H1 (cell line): Measurements from ENCODE around the gene GMPPA. TPM values are rescaled to one million over a fixed set of nuclear protein-coding genes. Genes with fewer than 3 reads are reported as not detected.

Source experiments
- CTCF ChIA-PET: fragments of 300-600 bp; sonication (Branson Sonifier 250); formaldehyde crosslinking; loops from one replicate; lab custom pipeline; 2021; ENCODE audit not compliant: partially characterized antibody; lab: Charles Lee
- POLR2A ChIA-PET: fragments of 300-600 bp; sonication (Branson Sonifier 250); formaldehyde crosslinking; loops from one replicate; lab custom pipeline; 2021; ENCODE audit warnings: inconsistent platforms; ENCODE audit not compliant: partially characterized antibody; lab: Charles Lee
- DNase-seq, 2 experiments: peaks; one replicate each; pipeline versions ENCODE4 v3.0.0 to v3.0.0-alpha.2; 2010 to 2022; ENCODE audit warnings: low spot score in 2 of 2, low read depth in 1 of 2, mixed read lengths in 1 of 2
- FAIRE-seq: peaks from 2 replicates; lab custom pipeline; 2011; peaks lifted over from hg19 to GRCh38; lab: Jason Lieb, UNC
- H2AFZ ChIP-seq: 2 replicates; pipeline ENCODE4 v1.8.1; 2012; ENCODE audit warnings: low read length, inconsistent platforms
- H2AK5ac ChIP-seq: 2 replicates; pipeline ENCODE4 v1.6.1; 2013; ENCODE audit warnings: low read depth, low read length
- H2BK120ac ChIP-seq: replicated peaks from 2 replicates; pipeline ENCODE3; 2013; ENCODE audit warnings: low read depth, low read length, inconsistent platforms
- H2BK12ac ChIP-seq: 2 replicates; pipeline ENCODE4 v1.6.1; 2013; ENCODE audit warnings: low read depth, low read length
- H2BK15ac ChIP-seq: 2 replicates; pipeline ENCODE4 v1.6.1; 2013; ENCODE audit warnings: low read length
- H2BK20ac ChIP-seq: 2 replicates; pipeline ENCODE4 v1.6.1; 2013; ENCODE audit warnings: low read length
- H2BK5ac ChIP-seq: 2 replicates; pipeline ENCODE4 v1.6.1; 2013; ENCODE audit warnings: low read depth, low read length
- H3K14ac ChIP-seq: 2 replicates; pipeline ENCODE4 v1.6.1; 2013; ENCODE audit warnings: inconsistent platforms; ENCODE audit not compliant: insufficient read length
- H3K18ac ChIP-seq: 2 replicates; pipeline ENCODE4 v1.6.1; 2013; ENCODE audit warnings: low read length; ENCODE audit errors: extremely low read depth
- H3K23ac ChIP-seq: 2 replicates; pipeline ENCODE4 v1.6.1; 2013; ENCODE audit warnings: inconsistent platforms; ENCODE audit not compliant: insufficient read length
- H3K23me2 ChIP-seq: 2 replicates; pipeline ENCODE4 v1.6.1; 2013; ENCODE audit warnings: low read depth, low read length
- H3K27ac ChIP-seq: 2 replicates; pipeline ENCODE4 v1.6.1; 2011; ENCODE audit warnings: low read depth, low read length, inconsistent platforms
- H3K27me3 ChIP-seq, 4 experiments: replicated peaks in 1 of 4; 1 replicate in 1 of 4; 2 replicates in 3 of 4; pipeline versions ENCODE4 v1.6.1 to v1.8.1; 2011 to 2013; ENCODE audit warnings: low read length in 3 of 4, mild to moderate bottlenecking in 3 of 4, inconsistent platforms in 2 of 4, mixed read lengths in 2 of 4, moderate library complexity in 1 of 4; ENCODE audit not compliant: control insufficient read depth in 3 of 4, insufficient read depth in 3 of 4; ENCODE audit errors: extremely low read depth in 1 of 4
- H3K36me3 ChIP-seq, 4 experiments: 2 replicates each; pipeline versions ENCODE4 v1.6.1 to v1.8.1; 2011 to 2013; ENCODE audit warnings: mild to moderate bottlenecking in 4 of 4, low read length in 3 of 4, moderate library complexity in 2 of 4, control low read depth in 1 of 4, inconsistent platforms in 1 of 4; ENCODE audit not compliant: insufficient read depth in 4 of 4, control insufficient read depth in 2 of 4
- H3K4ac ChIP-seq: replicated peaks from 2 replicates; pipeline ENCODE3; 2013; ENCODE audit warnings: low read length, low read depth, mixed read lengths, inconsistent platforms; ENCODE audit not compliant: insufficient read length
- H3K4me1 ChIP-seq, 4 experiments: replicated peaks in 1 of 4; 1 replicate in 1 of 4; 2 replicates in 3 of 4; pipeline versions ENCODE4 v1.6.1 to v1.8.1; 2011 to 2013; ENCODE audit warnings: low read length in 3 of 4, inconsistent platforms in 2 of 4, mixed read lengths in 1 of 4; ENCODE audit not compliant: insufficient read depth in 4 of 4, control insufficient read depth in 3 of 4
- H3K4me2 ChIP-seq, 2 experiments: 2 replicates each; pipeline versions ENCODE4 v1.6.1 to v1.8.1; 2011 to 2013; ENCODE audit warnings: low read depth in 2 of 2, low read length in 2 of 2, control low read depth in 1 of 2, inconsistent platforms in 1 of 2, mild to moderate bottlenecking in 1 of 2; ENCODE audit not compliant: insufficient read depth in 1 of 2
- H3K4me3 ChIP-seq, 4 experiments: fragments of 200-600, 300-600 bp in 1 of 4; sonication (generic), shearing (Covaris generic), sonication (Bioruptor Twin) in 1 of 4; 2 replicates each; pipeline versions ENCODE4 v1.5.1 to v1.8.1; 2011 to 2016; ENCODE audit warnings: low read length in 4 of 4, low read depth in 3 of 4, control low read depth in 2 of 4, inconsistent platforms in 2 of 4, mild to moderate bottlenecking in 2 of 4, mixed read lengths in 1 of 4, moderate library complexity in 1 of 4; ENCODE audit not compliant: insufficient read depth in 2 of 4; ENCODE audit errors: extremely low read depth in 1 of 4
- H3K56ac ChIP-seq: replicated peaks from 2 replicates; pipeline ENCODE3; 2013; ENCODE audit warnings: low read depth, mild to moderate bottlenecking, mixed read lengths, low read length, inconsistent platforms; ENCODE audit not compliant: insufficient read length
- H3K79me1 ChIP-seq: 2 replicates; pipeline ENCODE4 v1.6.1; 2013; ENCODE audit warnings: low read depth, low read length, control low read depth
- H3K79me2 ChIP-seq, 2 experiments: 2 replicates each; pipeline versions ENCODE4 v1.6.1 to v1.8.1; 2012 to 2013; ENCODE audit warnings: low read length in 2 of 2, mild to moderate bottlenecking in 2 of 2, inconsistent platforms in 1 of 2; ENCODE audit not compliant: insufficient read depth in 2 of 2, control insufficient read depth in 1 of 2
- H3K9ac ChIP-seq, 4 experiments: replicated peaks in 1 of 4; 1 replicate in 1 of 4; 2 replicates in 3 of 4; pipeline versions ENCODE4 v1.6.1 to v1.8.1; 2011 to 2013; ENCODE audit warnings: low read depth in 3 of 4, low read length in 3 of 4, control low read depth in 2 of 4, mild to moderate bottlenecking in 2 of 4, moderate library complexity in 2 of 4, inconsistent platforms in 1 of 4; ENCODE audit errors: extremely low read depth in 1 of 4
- H3K9me3 ChIP-seq, 2 experiments: 2 replicates each; pipeline versions ENCODE4 v1.6.1 to v1.8.1; 2012 to 2013; ENCODE audit warnings: mild to moderate bottlenecking in 2 of 2, moderate library complexity in 2 of 2, control low read depth in 1 of 2, inconsistent platforms in 1 of 2, low read depth in 1 of 2, low read length in 1 of 2, mixed read lengths in 1 of 2; ENCODE audit not compliant: insufficient read depth in 2 of 2
- H4K20me1 ChIP-seq, 2 experiments: replicated peaks in 1 of 2; 2 replicates each; pipeline versions ENCODE3 to v1.8.1; 2011 to 2013; ENCODE audit warnings: inconsistent platforms in 2 of 2, low read length in 2 of 2, mild to moderate bottlenecking in 1 of 2; ENCODE audit not compliant: insufficient read depth in 2 of 2, control insufficient read depth in 1 of 2
- H4K5ac ChIP-seq: 2 replicates; pipeline ENCODE4 v1.6.1; 2013; ENCODE audit warnings: low read length, low read depth, mixed read lengths, inconsistent platforms; ENCODE audit not compliant: insufficient read length
- H4K8ac ChIP-seq: 2 replicates; pipeline ENCODE4 v1.8.0; 2013; ENCODE audit warnings: mild to moderate bottlenecking, moderate library complexity, low read length, inconsistent platforms; ENCODE audit not compliant: insufficient read depth; ENCODE audit errors: extremely low read depth
- H4K91ac ChIP-seq: replicated peaks from 2 replicates; pipeline ENCODE3; 2013; ENCODE audit warnings: low read length, mixed read lengths, inconsistent platforms; ENCODE audit not compliant: insufficient read length
- CHD2 ChIP-seq: IDR thresholded peaks from 2 replicates; pipeline ENCODE4 v1.6.1; 2012; ENCODE audit warnings: low read length, improper control_type of control experiment
- EP300 ChIP-seq, 2 experiments: IDR thresholded peaks; 1 replicate in 1 of 2; 2 replicates in 1 of 2; pipeline ENCODE4 v1.6.1; 2011 to 2012; ENCODE audit warnings: low read depth in 2 of 2, low read length in 2 of 2, mild to moderate bottlenecking in 2 of 2, borderline replicate concordance in 1 of 2, inconsistent platforms in 1 of 2, moderate library complexity in 1 of 2
- GTF2F1 ChIP-seq: IDR thresholded peaks from 2 replicates; pipeline ENCODE4 v1.6.1; 2012; ENCODE audit warnings: low read depth, low read length, improper control_type of control experiment, borderline replicate concordance
- KDM1A ChIP-seq: fragments of 200-600, 300-600 bp; sonication (generic); IDR thresholded peaks from 2 replicates; pipeline ENCODE4 v1.7.1; 2016; ENCODE audit warnings: mild to moderate bottlenecking, low read length, borderline replicate concordance
- NRF1 ChIP-seq: IDR thresholded peaks from 2 replicates; pipeline ENCODE4 v1.6.1; 2011; ENCODE audit warnings: mild to moderate bottlenecking, low read depth, low read length, improper control_type of control experiment
- RBBP5 ChIP-seq: IDR thresholded peaks from 2 replicates; pipeline ENCODE4 v1.7.1; 2012; ENCODE audit warnings: low read depth, mild to moderate bottlenecking, inconsistent platforms, low read length, moderate library complexity, borderline replicate concordance
- RNF2 ChIP-seq: fragments of 200-900, 300-1000 bp; sonication (generic); IDR thresholded peaks from 2 replicates; pipeline ENCODE4 v1.7.1; 2016; ENCODE audit warnings: borderline replicate concordance, low read depth, mild to moderate bottlenecking, antibody characterized with exemption, low read length; ENCODE audit not compliant: poor library complexity, severe bottlenecking; ENCODE audit errors: missing control alignments
- SIN3A ChIP-seq, 2 experiments: IDR thresholded peaks in 1 of 2; conservative IDR thresholded peaks in 1 of 2; 2 replicates each; pipeline ENCODE4 v1.6.1; 2011 to 2012; ENCODE audit warnings: low read length in 2 of 2, improper control_type of control experiment in 1 of 2, low read depth in 1 of 2, mild to moderate bottlenecking in 1 of 2
- WGBS, 2 experiments: shearing (Covaris generic) in 1 of 2; methylation state at CpG; one replicate each; pipeline versions ENCODE4 v1.1.6 to v1.1.7; 2013 to 2015; ENCODE audit warnings: low lambda C conversion rate in 2 of 2, mixed read lengths in 2 of 2, inconsistent platforms in 1 of 2, low coverage in 1 of 2, missing lambda C conversion rate in 1 of 2; ENCODE audit not compliant: insufficient replicate concordance in 2 of 2, insufficient coverage in 1 of 2, insufficient read length in 1 of 2; ENCODE audit errors: extremely low coverage in 1 of 2, missing lambda C conversion rate in 1 of 2; 5-methylcytosine and 5-hydroxymethylcytosine counted together
- polyA plus RNA-seq, 7 experiments: library from polyadenylated mRNA; depleted of rRNA in 3 of 7; stranded (reverse) in 5 of 7; unstranded in 2 of 7; fragments of >200 nt in 5 of 7; fragments of 200-250 nt in 2 of 7; gene quantifications; 1 replicate in 5 of 7; 2 replicates in 1 of 7; 4 replicates in 1 of 7; pipeline versions ENCODE4 v1.2.1 to v1.2.3, GENCODE V29; 2011 to 2013; ENCODE audit warnings: missing spikeins in 2 of 7, mixed read lengths in 2 of 7
- total RNA-seq: library from RNA; stranded (reverse); fragmentation: NEBNext Ultra II Directional; extraction: Animal tissue kit (Norgen Biotek cat#: 25700); gene quantifications from 2 replicates; pipeline ENCODE4 v1.2.1, GENCODE V29; 2021

Gene GMPPA
- total and polyA plus RNA-seq, 2 of the 8 experiments (the other 6 are each of a cell fraction or from before 2014, with no cell fraction given): 34.3 to 98.8 TPM

DNA sequence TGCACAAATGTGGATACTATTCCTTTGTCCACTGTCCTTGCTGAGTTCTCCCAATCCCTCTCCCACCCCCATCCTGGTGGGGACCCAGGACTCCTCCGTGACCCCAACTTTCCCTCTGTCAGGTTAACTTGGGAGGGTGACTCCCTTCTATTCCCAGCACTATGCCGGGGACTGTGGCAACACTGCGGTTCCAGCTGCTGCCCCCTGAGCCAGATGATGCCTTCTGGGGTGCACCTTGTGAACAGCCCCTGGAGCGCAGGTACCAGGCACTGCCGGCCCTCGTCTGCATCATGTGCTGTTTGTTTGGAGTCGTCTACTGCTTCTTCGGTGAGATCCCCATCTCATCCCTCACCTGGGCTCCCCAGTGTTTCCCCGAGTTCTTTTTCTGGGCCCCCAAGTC is 45.9 kb downstream of the GMPPA start:
- peaks cover 14 to 23% of the 10 kb centered on the region in 2 experiments for H4K20me1 ChIP-seq
- TF ChIP-seq NRF1 (no peak), SIN3A (conservative IDR thresholded peaks at IDR 0.05 in 1 of 2, IDR thresholded peaks at IDR 0.05 in 1 of 2; ENCODE audit: low read depth in 1 of 2, low read length in 2 of 2) (no peak), EP300 (IDR thresholded peaks at IDR 0.05; ENCODE audit: borderline replicate concordance in 1 of 2, low read depth in 2 of 2, low read length in 2 of 2) (no peak), GTF2F1 (no peak), KDM1A (no peak), RNF2 (no peak), RBBP5 (no peak), CHD2 (no peak)

More for the DNA sequence above, 45.9 kb downstream of the GMPPA start:
- peaks cover 14% of the 10 kb centered on the region; the same call in 1 of the 2 replicates for H3K23me2 ChIP-seq
- peak overlapping the region; percentile 62 to 90 for H3K4me2 ChIP-seq
- H2AK5ac ChIP-seq: no peak overlapping the region
- peaks cover 2 to 13% (median 7%) of the 10 kb centered on the region in 4 experiments; a peak in 6 of 7 replicates for H3K4me1 ChIP-seq
- H2BK120ac ChIP-seq: no peak overlapping the region
- H3K56ac ChIP-seq: no peak overlapping the region
- H3K23ac ChIP-seq: no peak overlapping the region
- H4K91ac ChIP-seq: no peak overlapping the region
- H3K79me2 ChIP-seq: peaks cover 0 to 6% of the 10 kb centered on the region in 2 experiments; a peak in 1 of 4 replicates
- H3K27me3 ChIP-seq: peaks cover 0 to 4% (median 0%) of the 10 kb centered on the region in 4 experiments; a peak in 2 of 7 replicates
- POLR2A ChIA-PET: interaction anchor here (0.9 to 3.3 kb wide), 13 partner anchors 9 to 106 kb away, joined by 3 to 44 read pairs (median 5); partner anchors contain the start of genes INHA, OBSL1 and STK11IP
- DNase-seq (no peak), FAIRE-seq (no peak)
- H3K27ac ChIP-seq: no peak overlapping the region
- peaks cover 4% of the 10 kb centered on the region; the same call in 1 of the 2 replicates for H3K79me1 ChIP-seq
- H3K4ac ChIP-seq: no peak overlapping the region
- 63% methylated on average over 9 of the region's 9 CpGs; no CpG with 5 or more reads in 1 of the 2 experiments for WGBS, 2 experiments
- no peak overlapping the region for H4K5ac ChIP-seq
- H3K14ac ChIP-seq: no peak overlapping the region
- no peak overlapping the region for H2BK15ac ChIP-seq
- peak overlapping the region; percentile 52 to 90 (median 64); a peak in 7 of 8 replicates for H3K4me3 ChIP-seq
- H2BK20ac ChIP-seq: no peak overlapping the region
- H2BK5ac ChIP-seq: no peak overlapping the region
- CTCF ChIA-PET: interaction anchor here (0.8 to 113.1 kb wide), 11 partner anchors 15 to 145 kb away, joined by 3 to 7248 read pairs (median 4); partner anchors contain the start of genes DES, GMPPA, INHA and OBSL1
- H3K18ac ChIP-seq: no peak overlapping the region
- H3K9me3 ChIP-seq: no peaks in the 10 kb centered on the region
- no peak overlapping the region for H2AFZ ChIP-seq
- H3K36me3 ChIP-seq: peaks cover 4 to 16% (median 9%) of the 10 kb centered on the region in 4 experiments; a peak in 6 of 8 replicates
- H3K9ac ChIP-seq: peak overlapping the region in 3 of 4 experiments; percentile 39 to 78 (median 48); a peak in 4 of 7 replicates
- no peak overlapping the region for H2BK12ac ChIP-seq
- H4K8ac ChIP-seq: peak overlapping the region; percentile 73
